IPS-15b (cell line): ENCODE measurements around the gene JDP2.
A peak's percentile ranks its signal among the peaks of the same experiment; 100 is the strongest.
"Not testable (repeated sequence)": the region's sequence is repeated elsewhere in the genome, so short reads cannot be mapped to it uniquely, and the experiment has no call there.

ENCODE experiments used
- H3K27me3 ChIP-seq: one replicate; pipeline ENCODE4 v1.6.1; 2013; ENCODE audit warnings: low read length; ENCODE audit not compliant: control insufficient read depth, insufficient read depth
- H3K36me3 ChIP-seq: one replicate; pipeline ENCODE4 v1.6.1; 2013; ENCODE audit warnings: low read length; ENCODE audit not compliant: control insufficient read depth, insufficient read depth
- H3K4me1 ChIP-seq: one replicate; pipeline ENCODE4 v1.6.1; 2013; ENCODE audit warnings: mild to moderate bottlenecking, low read length; ENCODE audit not compliant: control insufficient read depth, insufficient read depth
- H3K4me3 ChIP-seq: one replicate; pipeline ENCODE4 v1.5.1; 2013; ENCODE audit warnings: low read depth, low read length
- H3K9ac ChIP-seq: one replicate; pipeline ENCODE4 v1.6.1; 2013; ENCODE audit warnings: low read depth, mild to moderate bottlenecking, low read length
- H3K9me3 ChIP-seq: one replicate; pipeline ENCODE4 v1.6.1; 2013; ENCODE audit warnings: mild to moderate bottlenecking, low read length; ENCODE audit not compliant: control insufficient read depth, insufficient read depth

JDP2 gene, protein sequence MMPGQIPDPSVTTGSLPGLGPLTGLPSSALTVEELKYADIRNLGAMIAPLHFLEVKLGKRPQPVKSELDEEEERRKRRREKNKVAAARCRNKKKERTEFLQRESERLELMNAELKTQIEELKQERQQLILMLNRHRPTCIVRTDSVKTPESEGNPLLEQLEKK

DNA sequence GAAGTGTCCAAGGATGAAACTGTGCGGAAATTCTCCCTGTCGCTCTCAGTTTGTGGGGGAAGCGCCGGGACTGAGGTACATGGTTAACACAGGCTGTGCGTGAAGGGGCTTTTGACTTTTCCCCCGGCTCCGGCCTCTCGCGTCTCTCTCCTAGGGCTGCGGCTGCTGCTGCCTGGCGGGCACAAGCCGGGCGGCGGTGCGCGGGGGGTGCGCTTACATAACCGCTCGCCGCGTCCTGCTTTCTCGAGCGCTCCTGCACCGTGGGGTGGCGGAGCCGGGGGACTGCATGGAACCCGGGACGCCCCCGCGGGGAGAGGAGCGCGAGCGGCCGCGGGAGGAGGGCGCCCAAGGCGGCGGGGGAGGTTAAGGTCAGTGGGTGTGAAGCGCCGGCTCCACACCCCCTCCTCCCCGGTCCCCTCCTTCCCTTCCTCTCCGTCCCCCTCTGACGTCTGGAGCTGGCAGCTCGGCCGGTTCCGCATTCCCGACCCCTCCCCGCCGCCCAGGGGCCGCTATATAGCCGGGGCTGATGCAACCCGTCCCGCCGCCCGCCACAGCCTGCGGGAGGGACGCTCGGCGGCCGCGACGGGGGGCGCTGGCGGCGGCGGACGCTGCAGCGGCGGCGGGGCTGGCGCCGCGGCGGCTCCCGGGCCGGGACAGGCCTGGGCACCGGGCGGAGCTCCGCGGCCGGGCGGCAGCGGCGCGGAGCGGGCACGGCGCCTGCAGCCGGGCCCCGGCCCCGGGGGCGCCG lies at the start of gene JDP2:
TSS of gene JDP2 (plus strand) at position 541 of the 748 bp plus-strand sequence. CDS start 9,899 bp downstream, outside the sequence.
- Histone ChIP-seq H3K4me3 (peak within 1 kb of the TSS; percentile 58), H3K9me3 (peaks cover 3% of the 10 kb centered on the region), H3K9ac (no peak within 1 kb of the TSS), H3K4me1 (peaks cover 19% of the 10 kb centered on the region), H3K36me3 (peaks cover 8% of the 10 kb centered on the region), H3K27me3 (peaks cover 19% of the 10 kb centered on the region)

DNA sequence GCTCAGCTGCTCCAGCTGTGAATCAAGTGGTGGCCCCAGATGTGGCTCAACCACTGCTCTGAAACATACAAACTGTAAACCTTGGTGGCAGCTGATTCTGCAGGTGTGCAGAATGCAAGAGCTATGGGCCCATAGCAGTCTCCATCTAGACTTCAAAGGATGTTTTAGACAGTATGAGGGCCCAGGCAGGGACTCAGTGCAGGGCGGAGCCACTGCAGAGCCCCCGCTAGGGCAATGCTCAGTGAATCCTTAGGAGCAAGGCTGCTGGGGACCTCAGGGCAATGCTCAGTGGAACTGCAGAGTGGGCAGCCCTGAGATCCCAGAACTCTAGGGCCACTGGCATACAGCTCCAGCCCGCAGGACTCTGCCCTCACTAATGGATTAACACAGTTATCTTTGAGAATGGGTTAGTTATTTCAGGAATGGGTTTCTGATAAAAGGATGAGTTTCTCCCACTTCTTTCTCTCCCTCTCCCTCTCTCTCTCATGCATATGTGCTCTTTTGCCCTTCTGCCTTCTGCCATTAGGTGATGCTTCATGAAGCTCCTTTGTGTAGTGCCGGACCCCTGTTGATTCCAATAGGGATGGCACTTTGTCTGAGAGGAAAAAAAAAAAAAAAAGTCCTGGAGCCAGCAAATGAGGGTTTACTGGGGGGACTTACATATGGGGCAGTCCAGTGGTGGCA lies 48.4 kb upstream of the JDP2 start:
- Histone ChIP-seq H3K4me1 (peaks cover 9% of the 10 kb centered on the region), H3K4me3 (no peak overlapping the region), H3K36me3 (no peaks in the 10 kb centered on the region), H3K27me3 (no peaks in the 10 kb centered on the region), H3K9me3 (no peaks in the 10 kb centered on the region), H3K9ac (no peak overlapping the region)

DNA sequence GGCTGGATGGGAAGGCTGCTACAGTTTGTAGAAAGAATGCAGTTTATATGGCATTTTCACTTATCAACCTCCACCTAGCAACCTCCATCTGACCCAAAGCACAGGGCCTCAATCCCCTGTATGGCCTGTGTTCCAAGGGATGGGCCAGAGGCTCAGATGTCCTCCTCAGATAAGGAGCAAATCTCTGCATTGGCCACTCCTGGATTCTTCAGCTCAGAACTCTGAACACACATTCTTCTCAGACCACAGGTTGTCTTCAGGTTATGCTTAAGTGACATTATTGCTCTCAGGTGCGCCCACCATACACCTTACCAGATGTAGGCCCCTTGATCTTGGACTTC lies 47.9 kb upstream of the JDP2 start:
- H3K36me3 ChIP-seq = no peaks in the 10 kb centered on the region
- no peak overlapping the region for H3K4me3 ChIP-seq
- H3K4me1 ChIP-seq = peaks cover 9% of the 10 kb centered on the region
- H3K27me3 ChIP-seq = no peaks in the 10 kb centered on the region
- H3K9me3 ChIP-seq = no peaks in the 10 kb centered on the region
- no peak overlapping the region for H3K9ac ChIP-seq

DNA sequence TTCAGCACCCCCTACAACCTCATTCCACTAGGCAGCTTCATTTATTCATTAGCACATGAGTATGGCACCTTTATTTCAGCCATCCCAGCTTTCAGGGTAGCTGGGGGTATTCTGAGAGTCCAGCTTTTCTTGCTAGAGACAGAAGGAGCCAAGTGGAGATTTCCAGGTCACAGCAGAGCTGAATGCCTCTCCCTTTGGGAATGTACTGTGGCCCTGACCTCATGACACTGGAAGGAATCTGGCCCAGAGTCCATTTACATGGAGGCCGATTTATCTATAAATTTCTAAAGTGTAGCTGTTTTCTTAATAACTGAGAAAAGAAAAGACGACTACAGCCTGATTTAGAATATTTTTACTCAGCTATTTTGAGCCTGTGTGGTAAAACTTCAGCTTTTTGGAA lies 47.2 kb upstream of the JDP2 start:
- H3K4me3 ChIP-seq = no peak overlapping the region
- H3K36me3 ChIP-seq = no peaks in the 10 kb centered on the region
- peaks cover 9% of the 10 kb centered on the region for H3K4me1 ChIP-seq
- H3K9me3 ChIP-seq = no peaks in the 10 kb centered on the region
- no peak overlapping the region for H3K9ac ChIP-seq
- no peaks in the 10 kb centered on the region for H3K27me3 ChIP-seq

DNA sequence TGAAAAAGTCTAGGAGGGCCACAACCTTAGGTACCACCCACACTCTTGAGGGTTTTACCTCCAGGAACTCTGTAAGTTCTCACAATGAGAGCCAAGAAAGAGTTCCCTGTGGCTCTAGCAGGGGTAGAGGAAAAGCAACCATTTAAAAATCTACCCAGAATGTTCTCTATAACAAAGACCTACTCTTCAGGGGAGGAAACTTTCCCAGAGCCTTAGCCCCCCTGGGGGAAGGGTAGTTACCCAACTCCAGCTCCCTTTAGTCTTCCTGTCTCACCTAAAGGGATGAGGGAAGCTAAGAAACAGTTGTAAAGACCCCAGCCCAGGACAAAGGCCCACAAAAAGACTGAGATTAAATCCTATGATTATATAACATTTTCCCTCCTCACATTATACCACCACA lies 46.2 kb upstream of the JDP2 start:
- Histone ChIP-seq H3K4me1 (peaks cover 9% of the 10 kb centered on the region), H3K27me3 (no peaks in the 10 kb centered on the region), H3K9me3 (no peaks in the 10 kb centered on the region), H3K4me3 (no peak overlapping the region), H3K36me3 (no peaks in the 10 kb centered on the region), H3K9ac (no peak overlapping the region)

DNA sequence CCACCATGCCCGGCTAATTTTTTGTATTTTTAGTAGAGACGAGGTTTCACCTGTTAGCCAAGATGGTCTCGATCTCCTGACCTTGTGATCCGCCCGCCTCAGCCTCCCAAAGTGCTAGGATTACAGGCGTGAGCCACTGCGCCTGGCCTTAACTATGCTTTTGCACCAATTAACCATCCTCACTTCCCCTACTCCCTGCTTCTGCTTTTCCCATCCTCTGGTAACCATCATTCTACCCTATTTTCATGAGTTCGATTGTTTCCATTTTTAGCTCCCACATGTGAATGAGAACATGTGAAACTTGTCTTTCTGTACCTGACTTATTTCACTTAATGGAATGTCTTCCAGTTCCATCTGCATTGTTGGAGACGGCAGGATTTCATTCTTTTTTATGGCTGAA lies 44.6 kb upstream of the JDP2 start:
- H3K4me3 ChIP-seq, H3K4me1 ChIP-seq, H3K9me3 ChIP-seq, H3K36me3 ChIP-seq, H3K27me3 ChIP-seq, H3K9ac ChIP-seq: not testable (repeated sequence)

DNA sequence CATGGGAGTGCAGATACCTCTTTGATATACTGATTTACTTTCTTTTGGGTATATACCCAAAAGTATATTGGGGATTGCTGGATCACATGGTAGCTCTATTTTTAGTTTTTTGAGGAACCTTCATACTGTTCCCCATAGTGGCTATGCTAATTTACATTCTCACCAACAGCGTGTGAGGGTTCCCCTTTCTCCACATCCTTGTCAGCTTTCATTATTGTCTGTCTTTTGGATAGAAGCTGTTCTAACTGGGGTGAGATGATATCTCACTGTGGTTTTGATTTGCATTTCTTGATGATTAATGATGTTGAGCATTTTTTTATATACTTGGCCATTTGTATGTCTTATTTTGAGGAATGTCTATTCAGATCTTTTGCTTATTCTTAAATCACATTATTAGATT lies 44.1 kb upstream of the JDP2 start:
- Histone ChIP-seq H3K27me3 (no peaks in the 10 kb centered on the region), H3K4me3 (no peak overlapping the region), H3K36me3 (no peaks in the 10 kb centered on the region), H3K9ac (no peak overlapping the region), H3K4me1 (peaks cover 9% of the 10 kb centered on the region), H3K9me3 (no peaks in the 10 kb centered on the region)

DNA sequence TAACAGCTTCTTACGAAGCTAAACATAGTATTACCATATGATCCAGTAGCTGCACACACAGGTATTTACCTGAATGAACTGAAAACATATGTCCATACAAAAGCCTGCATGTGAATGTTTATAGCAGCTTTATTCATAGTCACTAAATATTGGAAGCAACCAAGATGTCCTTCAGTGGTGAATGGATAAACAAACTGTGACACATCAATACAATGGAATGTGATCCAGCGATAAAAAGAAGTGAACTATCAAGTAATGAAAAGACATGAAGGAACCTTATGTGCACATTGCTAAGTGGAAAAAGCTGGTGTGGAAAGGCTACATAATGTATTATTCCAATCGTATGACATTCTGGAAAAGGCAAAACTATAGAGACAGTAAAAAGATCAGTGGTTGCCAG lies 38.1 kb upstream of the JDP2 start:
- H3K4me1 ChIP-seq = no peaks in the 10 kb centered on the region
- no peak overlapping the region for H3K4me3 ChIP-seq
- H3K36me3 ChIP-seq = no peaks in the 10 kb centered on the region
- H3K9ac ChIP-seq = no peak overlapping the region
- no peaks in the 10 kb centered on the region for H3K27me3 ChIP-seq
- no peaks in the 10 kb centered on the region for H3K9me3 ChIP-seq

DNA sequence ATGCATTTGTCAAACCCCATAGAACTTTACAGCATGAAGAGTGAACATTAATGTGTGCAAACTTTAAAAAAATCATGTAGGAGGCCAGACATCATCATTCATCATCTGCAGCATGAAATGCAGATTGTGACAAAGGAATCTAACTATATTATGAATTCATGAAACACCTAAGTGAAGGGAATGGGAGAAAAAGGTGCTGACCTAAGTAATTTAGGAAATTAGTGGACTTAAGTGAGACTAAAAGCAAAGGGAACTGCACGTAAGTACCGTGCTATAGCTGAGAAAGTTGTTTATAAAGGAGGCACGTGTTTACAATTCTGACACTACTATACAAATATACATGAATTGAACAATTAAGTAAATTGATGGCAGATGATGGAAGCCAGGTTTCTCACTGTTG lies 37.6 kb upstream of the JDP2 start:
- H3K9me3 ChIP-seq = no peaks in the 10 kb centered on the region
- no peak overlapping the region for H3K4me3 ChIP-seq
- H3K9ac ChIP-seq = no peak overlapping the region
- H3K27me3 ChIP-seq = no peaks in the 10 kb centered on the region
- H3K36me3 ChIP-seq = no peaks in the 10 kb centered on the region
- H3K4me1 ChIP-seq = no peaks in the 10 kb centered on the region

DNA sequence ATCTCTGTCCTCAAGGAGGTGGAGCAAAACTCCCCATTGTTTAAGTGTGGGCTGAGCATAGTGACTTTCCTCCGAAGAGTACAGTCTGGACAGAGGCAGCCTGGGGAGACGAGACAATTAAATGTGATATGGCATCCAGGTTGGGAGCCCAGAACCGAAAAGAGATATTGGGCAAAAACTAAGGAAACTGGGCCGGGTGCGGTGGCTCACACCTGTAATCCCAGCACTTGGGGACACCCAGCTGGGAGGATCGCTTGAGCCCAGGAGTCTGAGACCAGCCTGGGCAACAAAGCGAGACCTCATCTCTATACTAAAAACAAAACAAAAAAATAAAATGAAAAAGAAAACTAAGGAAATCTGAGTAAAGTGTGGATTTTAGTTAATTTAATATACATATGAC lies 35.9 kb upstream of the JDP2 start:
- no peak overlapping the region for H3K4me3 ChIP-seq
- no peak overlapping the region for H3K9ac ChIP-seq
- H3K36me3 ChIP-seq = no peaks in the 10 kb centered on the region
- H3K9me3 ChIP-seq = no peaks in the 10 kb centered on the region
- H3K27me3 ChIP-seq = no peaks in the 10 kb centered on the region
- H3K4me1 ChIP-seq = no peaks in the 10 kb centered on the region

DNA sequence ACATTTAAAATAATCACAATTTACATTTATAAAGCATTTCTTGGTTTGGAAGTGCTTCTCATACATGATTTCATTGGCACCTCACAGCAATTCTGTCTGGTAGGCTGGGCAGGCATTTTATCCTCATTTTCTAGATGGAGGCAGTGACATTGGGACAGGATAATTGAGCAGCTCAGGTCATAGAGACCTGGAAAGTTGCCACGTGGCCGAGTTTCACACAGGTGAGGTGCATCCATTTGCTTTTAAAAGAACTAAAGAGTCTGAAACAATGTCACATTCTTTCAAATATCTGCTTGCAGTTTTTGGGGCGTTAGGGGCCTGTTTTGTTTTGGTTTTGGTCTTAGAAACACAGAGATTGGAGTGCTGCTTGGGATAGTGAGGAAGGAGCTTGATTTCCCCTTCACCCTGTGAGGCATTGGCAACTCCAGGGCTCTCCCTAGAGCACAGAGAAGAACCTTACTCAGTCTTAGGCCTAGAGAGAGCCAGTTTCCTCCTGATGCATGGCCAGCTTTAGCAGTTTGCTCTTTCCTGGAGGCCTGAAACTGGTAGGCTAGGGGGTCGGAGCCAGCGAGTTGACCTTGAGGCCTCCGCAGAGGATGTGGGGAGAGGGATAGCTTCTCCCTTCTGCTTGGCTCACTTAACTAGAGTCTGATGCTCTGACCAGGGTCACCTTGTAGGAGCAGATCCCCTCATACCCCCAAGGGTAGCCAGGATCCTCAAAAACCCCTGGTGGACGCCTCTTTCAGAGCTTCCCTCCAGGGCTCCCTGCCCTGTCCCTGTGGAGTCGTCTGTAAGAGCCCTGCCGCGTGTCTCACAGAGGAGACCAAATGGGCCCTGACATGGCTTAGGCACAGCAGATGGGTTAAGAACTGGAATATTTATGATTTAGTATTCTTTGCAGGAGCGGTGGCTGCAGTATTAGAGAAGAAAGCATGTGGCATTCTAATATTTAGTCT lies 34.9 kb upstream of the JDP2 start:
- Histone ChIP-seq H3K27me3 (no peaks in the 10 kb centered on the region), H3K9me3 (no peaks in the 10 kb centered on the region), H3K9ac (no peak overlapping the region), H3K4me1 (no peaks in the 10 kb centered on the region), H3K4me3 (no peak overlapping the region), H3K36me3 (no peaks in the 10 kb centered on the region)
